BE2C (cell line): ENCODE measurements around the gene KIF25. TPM values are rescaled to one million over a fixed set of nuclear protein-coding genes. Genes with fewer than 3 reads are reported as not detected.

Experiments used
- DNase-seq: peaks from one replicate; pipeline ENCODE4 v3.0.0-alpha.2; 2020
- H3K27me3 ChIP-seq: fragments of 250-450 bp; sonication (Bioruptor Pico); 2 replicates; pipeline ENCODE4 v1.5.1; 2020; ENCODE audit warnings: mild to moderate bottlenecking
- H3K36me3 ChIP-seq: fragments of 250-450 bp; sonication (Bioruptor Pico); 2 replicates; pipeline ENCODE4 v1.5.1; 2020; ENCODE audit warnings: mild to moderate bottlenecking
- H3K4me1 ChIP-seq: fragments of 250-450 bp; sonication (Bioruptor Pico); 2 replicates; pipeline ENCODE4 v1.5.1; 2020
- H3K4me3 ChIP-seq: 2 replicates; pipeline ENCODE4 v1.5.1; 2011; ENCODE audit warnings: low read depth, low read length
- H3K9me3 ChIP-seq: fragments of 250-450 bp; sonication (Bioruptor Pico); 2 replicates; pipeline ENCODE4 v1.5.1; 2020
- polyA plus RNA-seq: library from polyadenylated mRNA; unstranded; fragments of >200 nt; gene quantifications from one replicate; pipeline ENCODE4 v1.2.1, GENCODE V29; 2012; ENCODE audit warnings: low read depth, missing spikeins; ENCODE audit not compliant: insufficient read length, insufficient read depth
- TF ChIP-seq, protein P1 (sequence below): IDR thresholded peaks from 2 replicates; pipeline ENCODE4 v1.5.1; 2012; ENCODE audit warnings: mild to moderate bottlenecking, low read depth, low read length

KIF25 gene
- 0.28 TPM for polyA plus RNA-seq

DNA sequence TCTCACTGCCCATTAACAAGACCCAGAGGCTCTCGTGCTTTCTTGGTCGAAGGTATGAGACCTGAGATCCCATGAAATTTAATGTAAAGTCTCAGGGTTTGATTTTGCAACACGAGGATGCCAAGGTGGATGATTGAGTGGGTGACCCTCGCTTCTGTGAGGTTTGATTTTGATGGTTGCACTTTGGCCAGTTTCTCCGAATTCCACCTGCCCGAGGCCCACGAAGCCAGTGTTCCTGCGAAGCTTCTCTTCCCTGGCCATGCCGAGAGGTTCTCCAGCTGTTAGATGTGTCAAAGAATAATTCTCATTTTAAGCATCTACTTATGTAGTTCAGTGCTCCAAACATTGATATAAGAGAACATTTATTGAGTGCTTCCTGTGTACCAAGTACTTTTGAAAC, at the start of gene KIF25:
Gene KIF25 (plus strand): TSS at position 30 of the 400 bp plus-strand sequence. CDS start 31,915 bp downstream, outside the sequence.
- TF ChIP-seq, protein P1, sequence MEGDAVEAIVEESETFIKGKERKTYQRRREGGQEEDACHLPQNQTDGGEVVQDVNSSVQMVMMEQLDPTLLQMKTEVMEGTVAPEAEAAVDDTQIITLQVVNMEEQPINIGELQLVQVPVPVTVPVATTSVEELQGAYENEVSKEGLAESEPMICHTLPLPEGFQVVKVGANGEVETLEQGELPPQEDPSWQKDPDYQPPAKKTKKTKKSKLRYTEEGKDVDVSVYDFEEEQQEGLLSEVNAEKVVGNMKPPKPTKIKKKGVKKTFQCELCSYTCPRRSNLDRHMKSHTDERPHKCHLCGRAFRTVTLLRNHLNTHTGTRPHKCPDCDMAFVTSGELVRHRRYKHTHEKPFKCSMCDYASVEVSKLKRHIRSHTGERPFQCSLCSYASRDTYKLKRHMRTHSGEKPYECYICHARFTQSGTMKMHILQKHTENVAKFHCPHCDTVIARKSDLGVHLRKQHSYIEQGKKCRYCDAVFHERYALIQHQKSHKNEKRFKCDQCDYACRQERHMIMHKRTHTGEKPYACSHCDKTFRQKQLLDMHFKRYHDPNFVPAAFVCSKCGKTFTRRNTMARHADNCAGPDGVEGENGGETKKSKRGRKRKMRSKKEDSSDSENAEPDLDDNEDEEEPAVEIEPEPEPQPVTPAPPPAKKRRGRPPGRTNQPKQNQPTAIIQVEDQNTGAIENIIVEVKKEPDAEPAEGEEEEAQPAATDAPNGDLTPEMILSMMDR: no peak
- Histone ChIP-seq H3K4me3 (no peak within 1 kb of the TSS), H3K4me1 (no peaks in the 10 kb centered on the region; the same call in 1 of the 2 replicates), H3K36me3 (no peaks in the 10 kb centered on the region), H3K9me3 (no peaks in the 10 kb centered on the region), H3K27me3 (no peaks in the 10 kb centered on the region)
- no peak for DNase-seq

- H3K4me1 ChIP-seq: no peaks in the 10 kb centered on the region
- peaks cover 26% of the 10 kb centered on the region for H3K36me3 ChIP-seq
- H3K4me3 ChIP-seq: no peak overlapping the region
- no peaks in the 10 kb centered on the region for H3K27me3 ChIP-seq
- H3K9me3 ChIP-seq: no peaks in the 10 kb centered on the region
- TF ChIP-seq, protein P1: no peak
- no peak for DNase-seq
These were observed 49.8 kb upstream of the KIF25 start for GRCh38 chr6:167947716-167948115.

- no peaks in the 10 kb centered on the region for H3K9me3 ChIP-seq
- no peaks in the 10 kb centered on the region for H3K27me3 ChIP-seq
- TF ChIP-seq, protein P1: no peak
- DNase-seq: no peak
- H3K36me3 ChIP-seq: peaks cover 25% of the 10 kb centered on the region
- H3K4me3 ChIP-seq: no peak overlapping the region
- no peaks in the 10 kb centered on the region for H3K4me1 ChIP-seq
These were observed 48.8 kb upstream of the KIF25 start for GRCh38 chr6:167948716-167949115.

DNA sequence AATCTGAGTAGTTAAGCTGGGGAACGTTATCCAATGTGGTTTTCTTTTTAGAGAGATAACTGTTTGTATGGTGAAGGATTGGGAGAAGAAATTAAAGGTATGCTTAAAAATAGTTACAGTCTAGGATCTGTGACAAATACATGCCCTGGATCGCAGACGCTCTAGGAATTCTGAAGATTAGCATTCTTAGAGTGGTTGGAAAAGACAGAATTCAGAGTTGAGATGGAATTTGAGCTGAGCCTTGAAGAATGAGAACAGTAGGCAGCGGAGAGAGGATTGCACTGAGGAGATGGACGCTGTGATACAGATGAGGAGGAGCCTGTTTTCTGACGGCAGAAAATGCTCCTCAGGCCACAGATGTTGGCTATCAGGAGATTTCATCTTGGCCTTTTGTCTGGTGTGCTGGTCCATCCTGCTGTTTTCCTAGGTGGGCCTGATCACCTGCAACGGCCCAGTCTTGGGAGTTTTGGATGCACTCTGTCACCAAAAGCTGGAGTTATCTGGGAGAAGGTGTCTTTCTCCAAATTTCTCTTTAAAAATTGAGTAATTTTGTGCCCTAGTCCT, 48.3 kb upstream of the KIF25 start:
- H3K36me3 ChIP-seq: peaks cover 20% of the 10 kb centered on the region
- TF ChIP-seq, protein P1: no peak
- no peaks in the 10 kb centered on the region for H3K27me3 ChIP-seq
- H3K4me1 ChIP-seq: no peaks in the 10 kb centered on the region
- no peak for DNase-seq
- no peak overlapping the region for H3K4me3 ChIP-seq
- no peaks in the 10 kb centered on the region for H3K9me3 ChIP-seq

DNA sequence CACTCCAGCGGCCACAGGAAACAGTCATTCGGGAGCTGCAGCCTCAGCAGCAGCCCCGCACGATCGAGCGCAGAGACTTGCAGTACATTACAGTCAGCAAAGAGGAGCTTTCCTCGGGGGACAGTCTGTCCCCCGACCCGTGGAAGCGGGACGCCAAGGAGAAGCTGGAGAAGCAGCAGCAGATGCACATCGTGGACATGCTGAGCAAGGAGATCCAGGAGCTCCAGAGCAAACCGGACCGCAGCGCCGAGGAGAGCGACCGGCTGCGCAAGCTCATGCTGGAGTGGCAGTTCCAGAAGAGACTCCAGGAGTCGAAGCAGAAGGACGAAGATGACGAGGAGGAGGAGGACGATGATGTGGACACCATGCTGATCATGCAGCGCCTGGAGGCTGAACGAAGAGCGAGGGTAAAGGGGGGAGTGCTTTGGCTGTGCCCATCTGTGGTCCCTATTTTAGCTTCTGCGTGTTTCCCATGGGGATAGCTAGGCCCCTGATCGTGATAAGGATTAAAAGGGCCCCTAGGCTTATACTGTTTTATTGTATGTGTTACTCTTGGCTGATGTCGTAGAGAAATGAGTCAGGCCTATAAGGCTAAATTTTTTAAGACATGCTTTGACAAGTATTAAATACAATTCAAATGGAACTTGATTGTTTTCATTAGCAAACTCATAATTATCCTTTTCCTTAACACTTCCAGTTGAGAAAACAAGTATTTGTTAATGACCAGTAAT, 45.5 kb upstream of the KIF25 start:
- no peaks in the 10 kb centered on the region for H3K4me1 ChIP-seq
- DNase-seq: no peak
- no peaks in the 10 kb centered on the region for H3K27me3 ChIP-seq
- TF ChIP-seq, protein P1: no peak
- no peak overlapping the region for H3K4me3 ChIP-seq
- H3K36me3 ChIP-seq: peaks cover 21% of the 10 kb centered on the region
- no peaks in the 10 kb centered on the region for H3K9me3 ChIP-seq

DNA sequence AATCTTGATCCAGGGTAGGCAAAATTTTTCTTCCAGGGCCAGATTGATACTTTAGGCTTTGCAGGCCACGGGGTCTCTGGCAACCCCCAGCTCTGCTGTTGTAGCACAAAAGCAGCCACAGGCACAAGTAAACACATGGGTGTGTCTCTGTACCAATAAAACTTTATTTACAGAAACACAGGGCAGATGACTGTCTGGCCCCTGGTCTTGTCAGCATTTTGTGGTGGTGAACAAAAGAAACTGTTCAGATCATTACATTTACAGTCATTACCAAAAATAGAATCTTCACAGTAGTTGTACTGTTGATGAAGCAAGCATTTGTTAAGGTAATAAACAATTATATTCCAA, 45.0 kb upstream of the KIF25 start:
- H3K4me3 ChIP-seq: no peak overlapping the region
- H3K4me1 ChIP-seq: no peaks in the 10 kb centered on the region
- H3K9me3 ChIP-seq: no peaks in the 10 kb centered on the region
- no peak for DNase-seq
- TF ChIP-seq, protein P1: no peak
- H3K27me3 ChIP-seq: no peaks in the 10 kb centered on the region
- H3K36me3 ChIP-seq: peaks cover 21% of the 10 kb centered on the region
